Measurements from ENCODE around the gene RBM18.

DNA sequence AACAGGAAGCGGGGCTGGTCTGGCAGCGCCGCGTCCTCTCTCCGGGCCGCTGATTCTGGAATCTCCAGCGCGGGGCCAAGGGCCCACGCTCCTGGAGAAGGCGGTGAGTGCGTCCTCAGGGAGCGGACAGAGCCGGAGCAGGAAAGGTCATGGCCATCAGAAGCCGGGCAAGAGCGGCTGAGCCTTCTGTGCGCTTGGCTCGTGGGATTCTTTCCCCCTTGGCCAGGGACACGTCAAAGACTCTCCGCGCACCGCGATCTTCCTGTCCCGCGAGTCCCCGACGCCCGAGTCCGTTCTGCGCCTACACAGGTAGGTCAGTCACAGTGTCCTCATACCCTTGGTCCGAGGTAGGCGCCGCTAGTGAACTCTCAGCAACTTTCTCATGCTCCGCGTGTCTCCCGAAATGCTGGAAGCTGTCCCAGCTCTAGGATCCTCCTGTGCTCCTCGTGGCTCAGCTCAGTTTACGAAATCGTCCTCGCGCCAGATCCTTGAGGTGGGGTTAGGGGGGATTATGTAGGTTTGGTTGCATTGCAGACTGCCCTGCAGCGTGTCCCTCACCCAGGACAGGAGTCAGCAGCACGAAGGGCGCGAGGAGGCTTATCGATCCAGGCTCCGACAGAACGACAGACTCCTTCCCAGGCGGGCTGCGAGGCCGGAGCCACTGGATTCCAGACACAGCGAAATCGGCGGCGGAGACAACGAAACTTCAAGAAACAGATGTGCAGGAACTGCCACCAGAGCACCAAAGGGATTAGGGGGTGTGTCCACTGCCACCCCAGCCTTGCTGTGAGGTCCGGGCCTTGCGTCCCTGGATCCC, 44.6 kb downstream of the RBM18 start:
- TF ChIP-seq CTCF (IDR thresholded peaks at IDR 0.05; ENCODE audit: low read depth, low read length) (no peak), EZH2phosphoT487 (IDR thresholded peaks at IDR 0.05; ENCODE audit: low read depth) (no peak)

All from OCI-LY3 (cell line).